GM21526 (cell line): ENCODE measurements around the gene HLA-F.

ENCODE experiments used
- ATAC-seq: cut with Tn5 transposase; IDR thresholded peaks from one replicate; pipeline ENCODE4 v1.9.1; 2021; ENCODE audit warnings: moderate library complexity; ENCODE audit not compliant: unreplicated experiment, low FRiP score

Gene HLA-F

GRCh38 chr6:29759457-29759856, 36.2 kb downstream of the HLA-F start:
- ATAC-seq: no peak

- ATAC-seq: no peak
Observed at GRCh38 chr6:29760328-29760727, 37.1 kb downstream of the HLA-F start.

GRCh38 chr6:29762051-29762450, 38.8 kb downstream of the HLA-F start:
- no peak for ATAC-seq

GRCh38 chr6:29762781-29763214, 39.6 kb downstream of the HLA-F start:
- ATAC-seq: no peak

GRCh38 chr6:29763491-29764289, 40.5 kb downstream of the HLA-F start:
- no peak for ATAC-seq

- ATAC-seq: no peak
Observed at GRCh38 chr6:29764422-29765196, 41.4 kb downstream of the HLA-F start.

GRCh38 chr6:29769336-29769735, 46.1 kb downstream of the HLA-F start:
- no peak for ATAC-seq

- no peak for ATAC-seq
Observed at GRCh38 chr6:29770306-29770705, 47.1 kb downstream of the HLA-F start.

- no peak for ATAC-seq
Observed at GRCh38 chr6:29776684-29777083, 53.5 kb downstream of the HLA-F start.
